Stimulated activated memory B cell treated with anti-CD40 and anti-IgM and Interleukin-4, amounts not matched to agents 10 μg/mL and 1 μg/mL and 100 μg/mL, for 72 hours (primary cell): ENCODE measurements around the gene ARIH1.
"Not testable (repeated sequence)": the region's sequence is repeated elsewhere in the genome, so short reads cannot be mapped to it uniquely, and the experiment has no call there.

Source experiments
- ATAC-seq: fragments of 150-1000 bp; cut with Tn5 transposase; 2 replicates; pipeline ENCODE4 v1.10.0; 2021
- H3K27ac Mint-ChIP-seq: one replicate; pipeline ENCODE4 v1.8.0; 2022; ENCODE audit warnings: mild to moderate bottlenecking, mixed read lengths
- H3K27me3 Mint-ChIP-seq: one replicate; pipeline ENCODE4 v1.8.0; 2022; ENCODE audit warnings: mixed read lengths
- H3K36me3 Mint-ChIP-seq: one replicate; pipeline ENCODE4 v1.8.0; 2022; ENCODE audit warnings: mixed read lengths
- H3K4me1 Mint-ChIP-seq: one replicate; pipeline ENCODE4 v1.8.0; 2022; ENCODE audit warnings: mixed read lengths
- H3K4me3 Mint-ChIP-seq: one replicate; pipeline ENCODE4 v1.8.0; 2022; ENCODE audit warnings: mild to moderate bottlenecking, moderate library complexity, mixed read lengths
- H3K9me3 Mint-ChIP-seq: one replicate; pipeline ENCODE4 v1.8.0; 2022; ENCODE audit warnings: mixed read lengths

Gene ARIH1

GRCh38 chr15:72473614-72474465, at the start of gene ARIH1:
Gene ARIH1 (plus strand): TSS chr15:72474330. CDS start chr15:72474640, 310 bp downstream.
- peaks cover 4% of the 10 kb centered on the region for H3K36me3 Mint-ChIP-seq
- peaks cover 46% of the 10 kb centered on the region for H3K4me1 Mint-ChIP-seq
- H3K9me3 Mint-ChIP-seq = no peaks in the 10 kb centered on the region
- H3K4me3 Mint-ChIP-seq = peak within 1 kb of the TSS; percentile 90
- ATAC-seq = peak; percentile 95
- no peaks in the 10 kb centered on the region for H3K27me3 Mint-ChIP-seq
- peak within 1 kb of the TSS; percentile 99 for H3K27ac Mint-ChIP-seq

- peaks cover 21% of the 10 kb centered on the region for H3K9me3 Mint-ChIP-seq
- no peaks in the 10 kb centered on the region for H3K4me1 Mint-ChIP-seq
- H3K36me3 Mint-ChIP-seq = no peaks in the 10 kb centered on the region
- ATAC-seq = no peak
- H3K27ac Mint-ChIP-seq = no peak overlapping the region
- H3K4me3 Mint-ChIP-seq = no peak overlapping the region
- H3K27me3 Mint-ChIP-seq = peaks cover 11% of the 10 kb centered on the region
Measured at GRCh38 chr15:72426753-72427152, 47.4 kb upstream of the ARIH1 start.

- H3K4me3 Mint-ChIP-seq = no peak overlapping the region
- H3K9me3 Mint-ChIP-seq = peaks cover 8% of the 10 kb centered on the region
- ATAC-seq = no peak
- H3K27me3 Mint-ChIP-seq = peaks cover 48% of the 10 kb centered on the region
- H3K27ac Mint-ChIP-seq = no peak overlapping the region
- H3K4me1 Mint-ChIP-seq = no peaks in the 10 kb centered on the region
- peaks cover 11% of the 10 kb centered on the region for H3K36me3 Mint-ChIP-seq
Measured at GRCh38 chr15:72437650-72438316, 36.3 kb upstream of the ARIH1 start.

- H3K4me3 Mint-ChIP-seq, ATAC-seq, H3K27ac Mint-ChIP-seq, H3K9me3 Mint-ChIP-seq, H3K4me1 Mint-ChIP-seq, H3K36me3 Mint-ChIP-seq: not testable (repeated sequence)
- peaks cover 27% of the 10 kb centered on the region for H3K27me3 Mint-ChIP-seq
Measured at GRCh38 chr15:72442848-72443247, 31.3 kb upstream of the ARIH1 start.

- ATAC-seq = no peak
- H3K9me3 Mint-ChIP-seq = no peaks in the 10 kb centered on the region
- H3K27me3 Mint-ChIP-seq = peaks cover 21% of the 10 kb centered on the region
- H3K36me3 Mint-ChIP-seq = no peaks in the 10 kb centered on the region
- H3K4me1 Mint-ChIP-seq = no peaks in the 10 kb centered on the region
- H3K27ac Mint-ChIP-seq = no peak overlapping the region
- no peak overlapping the region for H3K4me3 Mint-ChIP-seq
Measured at GRCh38 chr15:72445426-72445825, 28.7 kb upstream of the ARIH1 start.

- H3K36me3 Mint-ChIP-seq = no peaks in the 10 kb centered on the region
- H3K27me3 Mint-ChIP-seq = peaks cover 13% of the 10 kb centered on the region
- no peaks in the 10 kb centered on the region for H3K4me1 Mint-ChIP-seq
- H3K4me3 Mint-ChIP-seq = no peak overlapping the region
- no peaks in the 10 kb centered on the region for H3K9me3 Mint-ChIP-seq
- no peak overlapping the region for H3K27ac Mint-ChIP-seq
- ATAC-seq = no peak
Measured at GRCh38 chr15:72450805-72451204, 23.3 kb upstream of the ARIH1 start.

- no peak overlapping the region for H3K27ac Mint-ChIP-seq
- no peak for ATAC-seq
- H3K27me3 Mint-ChIP-seq = peaks cover 12% of the 10 kb centered on the region
- H3K4me1 Mint-ChIP-seq = no peaks in the 10 kb centered on the region
- H3K9me3 Mint-ChIP-seq = no peaks in the 10 kb centered on the region
- no peak overlapping the region for H3K4me3 Mint-ChIP-seq
- H3K36me3 Mint-ChIP-seq = no peaks in the 10 kb centered on the region
Measured at GRCh38 chr15:72451224-72451623, 22.9 kb upstream of the ARIH1 start.

GRCh38 chr15:72456684-72457083, 17.4 kb upstream of the ARIH1 start:
- H3K27ac Mint-ChIP-seq = no peak overlapping the region
- peaks cover 3% of the 10 kb centered on the region for H3K4me1 Mint-ChIP-seq
- no peaks in the 10 kb centered on the region for H3K36me3 Mint-ChIP-seq
- no peaks in the 10 kb centered on the region for H3K9me3 Mint-ChIP-seq
- no peaks in the 10 kb centered on the region for H3K27me3 Mint-ChIP-seq
- no peak overlapping the region for H3K4me3 Mint-ChIP-seq
- no peak for ATAC-seq

- Mint-ChIP-seq H3K4me1 (peaks cover 14% of the 10 kb centered on the region), H3K27me3 (no peaks in the 10 kb centered on the region), H3K9me3 (no peaks in the 10 kb centered on the region), H3K36me3 (no peaks in the 10 kb centered on the region), H3K4me3 (no peak overlapping the region), H3K27ac (no peak overlapping the region)
- ATAC-seq = no peak
Measured at GRCh38 chr15:72460402-72460801, 13.7 kb upstream of the ARIH1 start.

- ATAC-seq = no peak
- Mint-ChIP-seq H3K4me3 (no peak overlapping the region), H3K36me3 (no peaks in the 10 kb centered on the region), H3K4me1 (peaks cover 14% of the 10 kb centered on the region), H3K9me3 (no peaks in the 10 kb centered on the region), H3K27ac (no peak overlapping the region), H3K27me3 (no peaks in the 10 kb centered on the region)
Measured at GRCh38 chr15:72463702-72464101, 10.4 kb upstream of the ARIH1 start.

- Mint-ChIP-seq H3K4me3 (no peak overlapping the region), H3K27me3 (no peaks in the 10 kb centered on the region), H3K27ac (no peak overlapping the region), H3K4me1 (peaks cover 14% of the 10 kb centered on the region), H3K9me3 (no peaks in the 10 kb centered on the region), H3K36me3 (no peaks in the 10 kb centered on the region)
- no peak for ATAC-seq
Measured at GRCh38 chr15:72464251-72464650, 9.9 kb upstream of the ARIH1 start.

GRCh38 chr15:72468103-72468502, 6.0 kb upstream of the ARIH1 start:
- no peak for ATAC-seq
- peaks cover 18% of the 10 kb centered on the region for H3K4me1 Mint-ChIP-seq
- H3K4me3 Mint-ChIP-seq = no peak overlapping the region
- no peaks in the 10 kb centered on the region for H3K36me3 Mint-ChIP-seq
- no peaks in the 10 kb centered on the region for H3K27me3 Mint-ChIP-seq
- H3K9me3 Mint-ChIP-seq = no peaks in the 10 kb centered on the region
- no peak overlapping the region for H3K27ac Mint-ChIP-seq

- no peaks in the 10 kb centered on the region for H3K27me3 Mint-ChIP-seq
- H3K36me3 Mint-ChIP-seq = no peaks in the 10 kb centered on the region
- no peak for ATAC-seq
- H3K4me1 Mint-ChIP-seq = peaks cover 39% of the 10 kb centered on the region
- H3K9me3 Mint-ChIP-seq = no peaks in the 10 kb centered on the region
- H3K4me3 Mint-ChIP-seq = peak overlapping the region; percentile 90
- peak overlapping the region; percentile 99 for H3K27ac Mint-ChIP-seq
Measured at GRCh38 chr15:72472992-72473610, 1.0 kb upstream of the ARIH1 start.

GRCh38 chr15:72474466-72474911, 359 bp downstream of the ARIH1 start:
- peak overlapping the region; percentile 99 for H3K27ac Mint-ChIP-seq
- H3K4me3 Mint-ChIP-seq = peak overlapping the region; percentile 90
- peak; percentile 37 for ATAC-seq
- H3K36me3 Mint-ChIP-seq = peaks cover 10% of the 10 kb centered on the region
- peaks cover 50% of the 10 kb centered on the region for H3K4me1 Mint-ChIP-seq
- H3K27me3 Mint-ChIP-seq = no peaks in the 10 kb centered on the region
- no peaks in the 10 kb centered on the region for H3K9me3 Mint-ChIP-seq

GRCh38 chr15:72474912-72475628, 940 bp downstream of the ARIH1 start:
- ATAC-seq = peak; percentile 82
- Mint-ChIP-seq H3K4me3 (peak overlapping the region; percentile 90), H3K27ac (peak overlapping the region; percentile 99), H3K4me1 (peaks cover 50% of the 10 kb centered on the region), H3K9me3 (no peaks in the 10 kb centered on the region), H3K36me3 (peaks cover 10% of the 10 kb centered on the region), H3K27me3 (no peaks in the 10 kb centered on the region)
